GM23338 (cell line): ENCODE data around the gene SLC35D3.

Experiments
- CREB1 ChIP-seq: fragments of 250-450 bp; sonication (Bioruptor Pico); IDR thresholded peaks from 2 replicates; pipeline ENCODE4 v1.5.0; 2020; ENCODE audit warnings: low read depth, mild to moderate bottlenecking, moderate library complexity
- EZH2 ChIP-seq: fragments of 200-600 bp; sonication (generic); IDR thresholded peaks from one replicate; pipeline ENCODE4 v1.8.0; 2017; ENCODE audit warnings: antibody characterized with exemption, mild to moderate bottlenecking, low read depth; ENCODE audit not compliant: unreplicated experiment
- POLR2AphosphoS5 ChIP-seq: IDR thresholded peaks from 2 replicates; pipeline ENCODE4 v1.6.1; 2016; ENCODE audit warnings: antibody characterized with exemption, low read depth
- STAT1 ChIP-seq: IDR thresholded peaks from one replicate; pipeline ENCODE4 v1.6.1; 2016; ENCODE audit warnings: antibody characterized with exemption; ENCODE audit not compliant: unreplicated experiment
- TF ChIP-seq, protein P1 (sequence below), 2 experiments: fragments of 200-600 bp in 1 of 2; sonication (generic) in 1 of 2; conservative IDR thresholded peaks; 2 replicates each; pipeline versions ENCODE4 v1.5.1 to v1.6.1; 2016 to 2017; ENCODE audit warnings: antibody characterized with exemption in 2 of 2, low read depth in 2 of 2, mild to moderate bottlenecking in 2 of 2, moderate library complexity in 1 of 2
- TF ChIP-seq, protein P2 (sequence below): IDR thresholded peaks from one replicate; pipeline ENCODE4 v1.6.1; 2018; ENCODE audit warnings: antibody characterized with exemption; ENCODE audit not compliant: unreplicated experiment

DNA sequence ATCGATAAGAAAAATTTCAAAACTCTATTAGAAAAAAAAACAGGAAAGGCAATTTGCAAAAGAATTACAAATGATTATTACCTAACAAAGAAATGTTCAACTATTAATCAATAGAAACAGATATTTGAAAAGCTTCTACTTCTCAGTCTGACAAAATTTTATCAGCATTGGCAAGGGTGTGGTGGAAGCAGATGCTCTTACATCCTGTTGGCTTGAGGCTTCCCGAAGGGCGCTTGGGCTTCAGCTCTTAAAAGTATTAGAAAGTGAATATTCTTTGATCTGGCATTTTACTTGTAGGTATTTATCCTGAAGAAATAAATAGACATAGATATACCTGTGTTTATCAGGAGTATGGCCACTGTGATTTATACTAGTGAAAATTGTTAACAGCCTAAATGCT, 38.7 kb downstream of the SLC35D3 start:
- TF ChIP-seq, protein P1, sequence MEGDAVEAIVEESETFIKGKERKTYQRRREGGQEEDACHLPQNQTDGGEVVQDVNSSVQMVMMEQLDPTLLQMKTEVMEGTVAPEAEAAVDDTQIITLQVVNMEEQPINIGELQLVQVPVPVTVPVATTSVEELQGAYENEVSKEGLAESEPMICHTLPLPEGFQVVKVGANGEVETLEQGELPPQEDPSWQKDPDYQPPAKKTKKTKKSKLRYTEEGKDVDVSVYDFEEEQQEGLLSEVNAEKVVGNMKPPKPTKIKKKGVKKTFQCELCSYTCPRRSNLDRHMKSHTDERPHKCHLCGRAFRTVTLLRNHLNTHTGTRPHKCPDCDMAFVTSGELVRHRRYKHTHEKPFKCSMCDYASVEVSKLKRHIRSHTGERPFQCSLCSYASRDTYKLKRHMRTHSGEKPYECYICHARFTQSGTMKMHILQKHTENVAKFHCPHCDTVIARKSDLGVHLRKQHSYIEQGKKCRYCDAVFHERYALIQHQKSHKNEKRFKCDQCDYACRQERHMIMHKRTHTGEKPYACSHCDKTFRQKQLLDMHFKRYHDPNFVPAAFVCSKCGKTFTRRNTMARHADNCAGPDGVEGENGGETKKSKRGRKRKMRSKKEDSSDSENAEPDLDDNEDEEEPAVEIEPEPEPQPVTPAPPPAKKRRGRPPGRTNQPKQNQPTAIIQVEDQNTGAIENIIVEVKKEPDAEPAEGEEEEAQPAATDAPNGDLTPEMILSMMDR (conservative IDR thresholded peaks at IDR 0.05; ENCODE audit: low read depth in 2 of 2): no peak
- TF ChIP-seq, protein P2, sequence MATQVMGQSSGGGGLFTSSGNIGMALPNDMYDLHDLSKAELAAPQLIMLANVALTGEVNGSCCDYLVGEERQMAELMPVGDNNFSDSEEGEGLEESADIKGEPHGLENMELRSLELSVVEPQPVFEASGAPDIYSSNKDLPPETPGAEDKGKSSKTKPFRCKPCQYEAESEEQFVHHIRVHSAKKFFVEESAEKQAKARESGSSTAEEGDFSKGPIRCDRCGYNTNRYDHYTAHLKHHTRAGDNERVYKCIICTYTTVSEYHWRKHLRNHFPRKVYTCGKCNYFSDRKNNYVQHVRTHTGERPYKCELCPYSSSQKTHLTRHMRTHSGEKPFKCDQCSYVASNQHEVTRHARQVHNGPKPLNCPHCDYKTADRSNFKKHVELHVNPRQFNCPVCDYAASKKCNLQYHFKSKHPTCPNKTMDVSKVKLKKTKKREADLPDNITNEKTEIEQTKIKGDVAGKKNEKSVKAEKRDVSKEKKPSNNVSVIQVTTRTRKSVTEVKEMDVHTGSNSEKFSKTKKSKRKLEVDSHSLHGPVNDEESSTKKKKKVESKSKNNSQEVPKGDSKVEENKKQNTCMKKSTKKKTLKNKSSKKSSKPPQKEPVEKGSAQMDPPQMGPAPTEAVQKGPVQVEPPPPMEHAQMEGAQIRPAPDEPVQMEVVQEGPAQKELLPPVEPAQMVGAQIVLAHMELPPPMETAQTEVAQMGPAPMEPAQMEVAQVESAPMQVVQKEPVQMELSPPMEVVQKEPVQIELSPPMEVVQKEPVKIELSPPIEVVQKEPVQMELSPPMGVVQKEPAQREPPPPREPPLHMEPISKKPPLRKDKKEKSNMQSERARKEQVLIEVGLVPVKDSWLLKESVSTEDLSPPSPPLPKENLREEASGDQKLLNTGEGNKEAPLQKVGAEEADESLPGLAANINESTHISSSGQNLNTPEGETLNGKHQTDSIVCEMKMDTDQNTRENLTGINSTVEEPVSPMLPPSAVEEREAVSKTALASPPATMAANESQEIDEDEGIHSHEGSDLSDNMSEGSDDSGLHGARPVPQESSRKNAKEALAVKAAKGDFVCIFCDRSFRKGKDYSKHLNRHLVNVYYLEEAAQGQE: no peak
- TF ChIP-seq POLR2AphosphoS5 (no peak), EZH2 (no peak), CREB1 (no peak), STAT1 (no peak)
